GM18502 (cell line): ENCODE results near the gene ERBB4.

ENCODE experiments used
- ATAC-seq: cut with Tn5 transposase; IDR thresholded peaks from one replicate; pipeline ENCODE4 v1.9.1; 2021; ENCODE audit warnings: mild to moderate bottlenecking; ENCODE audit not compliant: unreplicated experiment, poor library complexity

Gene ERBB4

DNA sequence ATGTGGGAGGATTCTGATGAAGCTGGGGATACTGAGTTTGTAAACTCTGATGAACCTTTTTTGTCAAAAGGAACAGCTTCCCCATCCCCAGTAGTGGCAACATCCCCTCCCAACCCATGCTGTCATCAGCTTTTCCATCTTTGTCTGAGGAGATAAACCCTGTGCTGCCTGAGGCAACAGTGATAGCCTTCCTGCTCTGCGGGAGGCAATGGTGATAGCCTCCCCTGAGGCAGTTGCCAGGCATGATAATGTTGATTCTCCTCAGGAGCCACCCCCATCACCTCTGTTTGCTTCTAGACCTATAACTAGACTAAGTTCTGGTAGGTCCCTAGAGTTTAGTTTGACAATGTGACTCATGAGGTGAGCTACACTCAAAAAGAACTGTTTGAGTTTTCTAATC is 97.5 kb downstream of the ERBB4 start:
- no peak for ATAC-seq

DNA sequence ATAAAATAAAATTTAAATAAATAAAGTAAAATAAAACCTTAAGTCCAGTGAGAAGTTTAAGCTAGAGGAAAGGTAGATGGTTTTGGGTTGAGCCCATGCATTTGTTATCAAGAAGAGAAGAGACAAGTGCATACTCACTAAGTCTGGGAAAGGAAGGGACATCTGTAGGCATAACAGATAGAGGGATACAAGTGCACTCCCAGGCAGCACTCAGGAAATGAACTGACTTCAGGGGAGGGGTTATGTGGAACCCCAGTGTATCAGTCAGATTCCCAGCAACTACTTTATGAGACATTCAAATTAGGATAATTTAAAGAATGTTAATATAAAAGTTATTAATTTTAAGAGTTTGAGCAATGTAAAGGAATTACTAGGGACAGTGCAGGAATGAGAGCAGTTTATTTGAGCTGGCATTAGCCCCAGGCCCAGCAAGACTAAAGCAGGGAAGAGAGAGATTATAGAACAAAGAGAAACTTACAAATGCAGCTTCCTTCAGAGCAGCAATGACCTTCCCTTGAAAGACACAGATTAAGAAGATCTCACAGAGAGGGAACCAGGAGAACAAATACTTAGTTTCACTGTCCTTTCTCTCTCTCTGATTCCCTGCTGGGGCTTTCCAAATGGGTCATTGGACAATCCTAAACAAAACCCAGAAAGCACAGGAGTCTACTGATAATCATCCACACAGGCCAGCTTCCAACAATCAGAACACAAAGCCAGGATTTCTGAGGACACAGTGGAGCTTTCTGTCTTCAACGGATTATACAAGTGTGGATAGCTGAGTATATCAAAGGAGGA is 109.7 kb downstream of the ERBB4 start:
- no peak for ATAC-seq

DNA sequence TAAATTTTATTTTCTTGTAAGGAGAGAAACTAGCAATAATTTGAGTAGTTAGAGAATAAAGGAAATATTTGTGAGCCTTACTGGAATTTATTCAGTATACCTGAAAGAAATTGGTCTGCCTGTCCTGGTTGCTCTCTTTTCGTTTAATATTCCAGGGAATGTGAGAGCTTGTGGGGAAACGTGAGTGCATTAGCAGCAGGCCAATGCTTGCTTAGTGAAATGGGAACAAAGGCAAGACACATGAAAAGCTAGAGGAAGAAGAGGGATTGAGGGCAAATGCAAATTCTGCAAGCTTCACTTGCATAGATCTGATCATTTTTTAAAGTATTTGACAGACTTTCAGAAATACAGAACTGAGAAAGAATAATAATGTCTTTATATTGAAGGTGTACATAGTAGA is 111.0 kb downstream of the ERBB4 start:
- ATAC-seq: no peak

GRCh38 chr2:212426637-212427412 is 111.8 kb downstream of the ERBB4 start:
- ATAC-seq: no peak

GRCh38 chr2:212424082-212424481 is 114.5 kb downstream of the ERBB4 start:
- ATAC-seq: no peak

DNA sequence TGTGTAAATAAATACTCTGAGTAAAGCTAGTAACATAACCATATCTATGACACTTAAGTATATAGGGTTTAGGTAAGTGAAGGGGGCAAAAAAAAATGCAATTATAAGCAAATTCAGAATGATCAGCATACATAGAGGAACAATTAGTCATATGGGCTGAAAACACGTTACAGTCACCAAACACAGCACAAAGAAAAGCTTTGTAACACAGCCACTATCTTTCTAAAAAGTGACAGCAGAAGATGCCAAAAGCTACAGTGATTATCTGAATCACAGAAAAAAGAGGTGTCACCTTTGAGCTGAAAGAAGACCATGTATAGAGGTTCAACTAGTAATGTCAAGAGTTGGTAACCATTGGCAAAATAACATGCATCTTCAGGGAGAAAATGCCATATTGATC is 115.5 kb downstream of the ERBB4 start:
- ATAC-seq: no peak

GRCh38 chr2:212421556-212422334 is 116.9 kb downstream of the ERBB4 start:
- ATAC-seq: no peak

DNA sequence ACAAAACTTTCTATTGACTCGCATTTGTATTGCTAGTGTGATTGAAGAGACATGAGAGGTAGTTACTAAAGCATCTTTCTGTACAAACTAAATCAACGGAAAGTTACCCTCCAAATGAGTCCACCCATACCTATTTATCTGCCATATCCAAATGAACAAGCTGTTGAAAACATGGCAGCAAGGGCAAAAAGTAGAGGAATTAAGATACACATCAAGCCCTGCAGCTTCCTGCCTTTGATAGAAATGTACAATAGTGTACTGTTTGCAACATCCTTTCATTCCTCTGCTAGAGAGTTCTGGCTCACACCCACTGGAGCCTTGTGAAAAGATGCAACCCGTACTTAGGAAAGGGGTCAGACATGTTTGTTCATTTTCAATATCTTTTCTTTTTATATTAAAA is 122.5 kb downstream of the ERBB4 start:
- ATAC-seq: no peak

DNA sequence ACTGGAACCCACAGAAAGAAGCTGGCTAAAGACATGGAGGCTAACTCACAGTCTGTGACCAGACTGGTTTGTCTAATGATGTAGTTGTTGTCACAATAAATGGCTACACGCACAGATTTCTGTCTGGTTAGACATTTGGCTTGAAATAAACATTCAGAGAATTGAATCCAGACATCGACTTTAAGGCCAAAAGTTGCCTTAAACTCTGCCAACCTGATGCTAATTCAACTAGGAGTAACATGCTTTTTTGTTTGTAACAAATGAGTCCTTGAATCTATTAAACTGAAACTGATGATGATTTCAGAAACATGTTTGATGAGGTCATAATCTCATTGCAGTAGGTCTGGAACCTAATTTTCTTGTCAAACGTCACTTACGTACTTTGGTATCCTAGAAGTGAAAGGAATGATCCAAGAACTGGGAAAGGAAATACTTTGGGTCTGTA is 123.8 kb downstream of the ERBB4 start:
- no peak for ATAC-seq

DNA sequence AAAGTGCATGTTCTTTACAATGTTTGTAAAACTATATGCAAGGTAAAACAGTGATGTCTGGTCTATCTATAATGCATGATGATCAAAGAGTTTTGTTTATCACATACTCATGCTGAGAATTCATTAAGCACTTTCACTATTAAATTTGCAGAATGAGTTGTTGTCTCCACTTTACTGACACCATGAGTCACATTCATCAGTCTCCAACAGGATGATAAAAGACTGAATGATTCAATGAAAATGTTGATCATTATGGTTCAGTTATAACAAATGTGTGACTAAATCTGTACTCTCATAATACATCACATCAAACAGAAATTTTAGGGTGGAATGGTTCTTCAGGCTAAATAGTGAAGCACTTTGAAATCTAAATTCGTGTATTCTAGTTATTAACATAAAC is 129.0 kb downstream of the ERBB4 start:
- ATAC-seq: no peak

- ATAC-seq: no peak
Observed at GRCh38 chr2:212408524-212408923, 130.1 kb downstream of the ERBB4 start.

- no peak for ATAC-seq
Observed at GRCh38 chr2:212406716-212407115, 131.9 kb downstream of the ERBB4 start.

DNA sequence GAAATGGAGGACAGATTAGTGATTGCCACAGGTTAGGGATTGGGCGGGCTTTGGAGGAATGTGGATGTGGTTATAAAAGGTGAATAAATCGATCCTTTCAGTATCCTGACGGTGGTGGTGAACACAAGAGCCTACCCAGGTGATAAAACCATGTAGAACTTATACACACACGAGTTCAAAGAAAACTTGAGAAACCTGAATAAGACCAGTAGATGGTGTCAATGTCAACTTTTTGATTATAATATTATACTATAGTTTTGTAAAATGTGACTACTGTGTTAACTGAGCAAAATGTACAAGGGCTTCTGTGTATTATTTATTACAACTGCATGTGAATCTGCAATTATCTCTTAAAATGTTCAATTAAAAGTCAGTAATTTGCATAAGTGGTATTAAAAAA is 136.3 kb downstream of the ERBB4 start:
- no peak for ATAC-seq

GRCh38 chr2:212398316-212398715 is 140.3 kb downstream of the ERBB4 start:
- no peak for ATAC-seq

DNA sequence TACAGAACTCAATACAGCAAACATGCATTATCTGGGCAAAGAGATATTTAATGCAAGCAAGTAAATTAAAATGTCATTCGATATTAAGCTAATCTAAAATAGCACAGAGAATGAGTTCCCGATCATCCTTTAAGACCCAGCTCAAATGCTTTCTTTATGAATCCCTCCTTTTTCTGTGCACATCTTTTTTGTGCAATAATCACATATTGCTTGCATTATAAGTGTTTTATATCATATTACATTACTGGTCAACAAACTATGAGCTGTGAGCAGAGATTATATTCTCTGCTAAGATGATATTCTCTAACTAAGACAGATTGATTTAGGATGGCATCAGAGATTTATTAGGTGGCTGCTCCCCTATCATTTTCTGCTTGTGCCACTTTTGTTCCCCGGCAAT is 146.1 kb downstream of the ERBB4 start:
- no peak for ATAC-seq

DNA sequence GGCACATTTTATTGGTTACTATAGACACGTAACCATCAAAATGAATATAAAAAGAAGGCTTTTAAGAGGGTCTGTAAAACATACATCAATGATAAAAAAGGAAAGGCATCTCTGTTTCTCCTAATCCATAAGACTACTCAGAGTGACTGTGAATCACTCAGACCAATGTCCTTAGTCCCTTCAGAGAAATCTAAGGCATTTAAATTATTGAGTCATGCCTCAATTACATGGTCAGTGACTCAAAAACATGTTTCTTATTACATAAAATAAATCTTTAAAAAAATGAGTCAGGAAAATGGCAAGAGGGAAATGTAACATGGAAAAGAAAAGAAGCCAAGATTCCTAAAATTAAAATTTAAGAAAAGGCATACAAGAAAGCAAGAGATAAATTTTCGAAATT is 146.6 kb downstream of the ERBB4 start:
- no peak for ATAC-seq

GRCh38 chr2:212387146-212387545 is 151.5 kb downstream of the ERBB4 start:
- ATAC-seq: no peak

DNA sequence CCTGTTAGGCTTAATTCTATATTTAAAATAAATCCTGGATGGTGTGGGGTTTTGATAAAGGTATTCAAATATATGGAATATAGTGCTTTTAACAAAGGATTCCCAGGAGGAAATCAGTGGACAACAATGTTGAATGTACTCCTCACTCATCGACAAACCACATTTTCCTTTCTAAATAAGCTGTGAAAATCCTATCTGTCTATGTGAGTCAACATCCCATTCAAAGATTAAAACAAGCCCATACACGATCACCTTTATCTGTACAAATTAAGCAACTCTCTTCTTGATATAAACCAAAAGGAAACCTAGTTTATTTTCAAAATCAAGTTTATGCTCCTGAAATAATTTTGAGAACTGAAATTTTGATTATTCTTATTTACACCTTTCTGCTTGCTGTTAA is 153.4 kb downstream of the ERBB4 start:
- ATAC-seq: no peak

DNA sequence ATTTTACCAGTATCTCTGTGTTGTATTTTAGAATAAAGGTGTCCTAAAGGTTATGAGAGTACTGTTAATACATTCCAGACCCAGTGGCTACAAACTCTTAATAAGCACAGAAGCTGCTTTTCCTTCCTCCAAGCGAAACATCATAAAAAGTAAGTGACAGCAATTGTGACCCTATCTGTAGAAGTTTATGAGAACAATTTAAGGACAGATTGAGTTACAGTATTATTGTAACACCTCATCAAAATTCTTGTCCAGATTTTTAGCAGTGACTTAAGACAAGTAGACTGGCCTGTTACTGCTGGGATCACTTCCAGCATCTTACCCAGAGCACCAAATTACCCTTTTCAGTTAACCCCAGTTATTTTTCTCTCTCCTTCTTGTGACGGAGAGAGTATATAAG is 154.6 kb downstream of the ERBB4 start:
- ATAC-seq: no peak

GRCh38 chr2:212381428-212382102 is 157.0 kb downstream of the ERBB4 start:
- ATAC-seq: no peak
